SU-DHL-6 (cell line): ENCODE data around the gene INSIG2.

Experiments
- CTCF ChIP-seq: fragments of 200-600 bp; sonication (generic); IDR thresholded peaks from one replicate; pipeline ENCODE4 v1.5.1; 2017; ENCODE audit warnings: antibody characterized with exemption, mild to moderate bottlenecking, low read length, moderate library complexity; ENCODE audit not compliant: insufficient read depth, poor library complexity, severe bottlenecking
- EZH2phosphoT487 ChIP-seq: fragments of 200-600 bp; sonication (generic), shearing (Covaris generic); conservative IDR thresholded peaks from 2 replicates; pipeline ENCODE4 v1.6.1; 2018; ENCODE audit warnings: mild to moderate bottlenecking, antibody characterized with exemption, low read length, moderate library complexity, mixed read lengths

GRCh38 chr2:118114863-118115262 is 26.6 kb downstream of the INSIG2 start:
- no peak for TF ChIP-seq CTCF
- no peak for TF ChIP-seq EZH2phosphoT487
